Thyroid gland (tissue), 4 donors: ENCODE data around the gene LRCH3. TPM values are rescaled to one million over a fixed set of nuclear protein-coding genes. Genes with fewer than 3 reads are reported as not detected.

Experiments used
- DNase-seq, 2 donors: peaks; one replicate each; pipeline ENCODE4 v3.0.0-alpha.2; 2019
- H3K27ac ChIP-seq, 3 donors: fragments of 200-600 bp; sonication (generic); 1 replicate in 2 of 3; 2 replicates in 1 of 3; pipeline ENCODE4 v1.5.1; 2016 to 2019; ENCODE audit warnings: mild to moderate bottlenecking in 1 of 3, moderate library complexity in 1 of 3
- H3K27me3 ChIP-seq: fragments of 200-600 bp; sonication (generic); one replicate; pipeline ENCODE4 v1.5.1; 2019
- H3K36me3 ChIP-seq, 2 donors: fragments of 200-600 bp; sonication (generic); one replicate each; pipeline ENCODE4 v1.5.1; 2016 to 2019
- H3K4me1 ChIP-seq, 2 donors: fragments of 200-600 bp; sonication (generic); one replicate each; pipeline ENCODE4 v1.5.1; 2017 to 2019
- H3K4me3 ChIP-seq, 3 donors: fragments of 200-600 bp; sonication (generic); replicated peaks in 1 of 3; 1 replicate in 2 of 3; 2 replicates in 1 of 3; pipeline ENCODE4 v1.5.1; 2016; ENCODE audit warnings: mild to moderate bottlenecking in 1 of 3
- H3K9me3 ChIP-seq: fragments of 200-600 bp; sonication (generic); one replicate; pipeline ENCODE4 v1.5.1; 2017
- POLR2A ChIP-seq, 2 donors: fragments of 450-650 bp; IDR thresholded peaks; one replicate each; pipeline ENCODE4 v1.6.1; 2017; ENCODE audit warnings: antibody characterized with exemption in 2 of 2, mild to moderate bottlenecking in 2 of 2, moderate library complexity in 1 of 2
- WGBS, 2 donors: methylation state at CpG; one replicate each; pipeline ENCODE4 v1.1.5; 2017; 5-methylcytosine and 5-hydroxymethylcytosine counted together
- intact Hi-C: fragments of 100-400 bp; cut with DNase I; formaldehyde crosslinking; loops from one replicate; pipeline ENCODE4 v1.15.1; 2023
- total RNA-seq, 4 donors: library from RNA; depleted of rRNA; stranded (reverse); fragments of >200 nt; gene quantifications; one replicate each; pipeline ENCODE4 v1.2.3, GENCODE V29; 2016
- TF ChIP-seq, protein P1 (sequence below), 6 experiments: fragments of 200-600 bp in 3 of 6; fragments of 450-650 bp in 3 of 6; sonication (generic) in 3 of 6; IDR thresholded peaks; one replicate each; pipeline ENCODE4 v1.5.1; 2016 to 2019; ENCODE audit warnings: antibody characterized with exemption in 6 of 6, mild to moderate bottlenecking in 2 of 6, inconsistent platforms in 1 of 6, moderate library complexity in 1 of 6

The LRCH3 gene
- total RNA-seq, 4 donors from 2014 or later, result 36.7 to 68.3 (median 54.9) TPM

DNA sequence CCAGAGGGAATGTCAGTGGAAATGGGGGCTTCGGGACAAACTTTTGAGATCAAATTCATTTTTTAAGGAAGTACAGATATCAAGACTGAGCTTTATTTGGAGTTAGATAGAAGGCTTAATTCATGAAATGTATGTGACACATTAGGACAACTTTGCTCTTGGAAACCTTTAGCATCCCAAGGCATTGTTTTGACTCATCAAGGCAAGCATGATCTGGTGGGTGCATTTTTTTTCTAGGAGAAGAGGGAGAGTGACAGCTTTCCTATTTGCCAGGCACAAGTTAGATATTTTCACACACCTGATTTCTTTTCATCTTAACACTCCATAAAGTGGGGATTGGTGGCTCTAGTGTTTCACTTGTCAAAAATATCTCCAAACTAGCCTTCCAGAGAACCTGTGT lies 97.5 kb downstream of the LRCH3 start:
- 91 to 95% methylated on average over 1 of the region's 1 CpG for WGBS, 2 donors
- Histone ChIP-seq H3K4me3 (no peak overlapping the region), H3K27ac (no peak overlapping the region), H3K36me3 (peaks cover 8 to 10% of the 10 kb centered on the region in 2 donors), H3K4me1 (no peaks in the 10 kb centered on the region), H3K9me3 (no peaks in the 10 kb centered on the region), H3K27me3 (no peaks in the 10 kb centered on the region)
- DNase-seq, result no peak
- intact Hi-C loops, result no loop called here
- TF ChIP-seq, protein P1, sequence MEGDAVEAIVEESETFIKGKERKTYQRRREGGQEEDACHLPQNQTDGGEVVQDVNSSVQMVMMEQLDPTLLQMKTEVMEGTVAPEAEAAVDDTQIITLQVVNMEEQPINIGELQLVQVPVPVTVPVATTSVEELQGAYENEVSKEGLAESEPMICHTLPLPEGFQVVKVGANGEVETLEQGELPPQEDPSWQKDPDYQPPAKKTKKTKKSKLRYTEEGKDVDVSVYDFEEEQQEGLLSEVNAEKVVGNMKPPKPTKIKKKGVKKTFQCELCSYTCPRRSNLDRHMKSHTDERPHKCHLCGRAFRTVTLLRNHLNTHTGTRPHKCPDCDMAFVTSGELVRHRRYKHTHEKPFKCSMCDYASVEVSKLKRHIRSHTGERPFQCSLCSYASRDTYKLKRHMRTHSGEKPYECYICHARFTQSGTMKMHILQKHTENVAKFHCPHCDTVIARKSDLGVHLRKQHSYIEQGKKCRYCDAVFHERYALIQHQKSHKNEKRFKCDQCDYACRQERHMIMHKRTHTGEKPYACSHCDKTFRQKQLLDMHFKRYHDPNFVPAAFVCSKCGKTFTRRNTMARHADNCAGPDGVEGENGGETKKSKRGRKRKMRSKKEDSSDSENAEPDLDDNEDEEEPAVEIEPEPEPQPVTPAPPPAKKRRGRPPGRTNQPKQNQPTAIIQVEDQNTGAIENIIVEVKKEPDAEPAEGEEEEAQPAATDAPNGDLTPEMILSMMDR (IDR thresholded peaks at IDR 0.05), result no peak
- TF ChIP-seq POLR2A (IDR thresholded peaks at IDR 0.05), result no peak

DNA sequence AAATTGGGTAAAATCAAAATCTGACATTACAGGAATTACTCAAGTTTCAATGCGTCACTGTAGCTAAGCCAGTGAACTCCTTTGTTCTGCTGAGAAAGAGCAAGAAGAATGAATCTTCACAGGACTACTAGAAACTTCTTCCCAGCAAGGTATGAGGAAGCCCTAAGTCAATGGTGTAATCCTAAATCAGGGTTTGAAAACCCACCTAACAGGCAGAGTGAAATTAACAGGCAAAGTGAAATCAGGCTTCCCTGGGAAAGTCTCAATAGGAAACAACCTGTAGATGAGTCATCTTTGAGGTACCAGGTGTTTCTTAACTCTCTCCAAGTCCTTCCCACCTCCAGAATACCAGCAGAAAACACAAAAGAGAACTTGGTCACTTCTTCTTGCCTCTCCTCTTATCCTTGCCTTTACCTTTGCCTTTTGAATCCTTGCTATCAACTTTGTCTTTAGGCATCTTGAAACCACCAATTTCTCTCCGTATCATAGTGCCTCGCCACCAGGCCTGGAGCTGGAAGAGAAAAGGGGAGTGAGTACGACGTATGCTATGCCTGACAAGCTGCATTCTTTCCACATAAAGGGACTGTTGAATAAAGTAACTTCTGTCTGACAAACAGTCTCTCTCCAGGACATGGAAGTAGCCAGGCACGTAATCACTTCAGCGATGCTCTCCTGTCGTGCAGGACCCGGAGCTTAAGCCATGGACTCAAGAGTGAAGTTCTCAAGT lies 98.3 kb downstream of the LRCH3 start:
- intact Hi-C loops, result no loop called here
- Histone ChIP-seq H3K36me3 (peaks cover 0 to 7% of the 10 kb centered on the region in 2 donors), H3K4me3 (no peak overlapping the region), H3K9me3 (no peaks in the 10 kb centered on the region), H3K4me1 (no peaks in the 10 kb centered on the region), H3K27me3 (no peaks in the 10 kb centered on the region), H3K27ac (no peak overlapping the region)
- 83 to 85% methylated on average over 9 of the region's 9 CpGs for WGBS, 2 donors
- TF ChIP-seq, protein P1 (IDR thresholded peaks at IDR 0.05), result no peak
- DNase-seq, result no peak

GRCh38 chr3:197890693-197891092 lies 99.6 kb downstream of the LRCH3 start:
- Histone ChIP-seq H3K9me3 (no peaks in the 10 kb centered on the region), H3K27me3 (no peaks in the 10 kb centered on the region), H3K36me3 (peaks cover 0 to 5% of the 10 kb centered on the region in 2 donors), H3K27ac (no peak overlapping the region), H3K4me1 (no peaks in the 10 kb centered on the region), H3K4me3 (no peak overlapping the region)
- 87 to 97% methylated on average over 4 of the region's 4 CpGs for WGBS, 2 donors
- DNase-seq, result no peak
- no peak for TF ChIP-seq POLR2A (IDR thresholded peaks at IDR 0.05)
- TF ChIP-seq, protein P1 (IDR thresholded peaks at IDR 0.05), result no peak
- intact Hi-C loops, result no loop called here

- no peak for TF ChIP-seq POLR2A (IDR thresholded peaks at IDR 0.05)
- TF ChIP-seq, protein P1 (IDR thresholded peaks at IDR 0.05), result no peak
- H3K36me3 ChIP-seq, result peaks cover 0 to 5% of the 10 kb centered on the region in 2 donors
- H3K4me1 ChIP-seq, result no peaks in the 10 kb centered on the region
- no peaks in the 10 kb centered on the region for H3K9me3 ChIP-seq
- H3K27ac ChIP-seq, result no peak overlapping the region
- H3K4me3 ChIP-seq, result no peak overlapping the region
- 94 to 98% methylated on average over 5 of the region's 5 CpGs for WGBS, 2 donors
- intact Hi-C loops, result no loop called here
- H3K27me3 ChIP-seq, result no peaks in the 10 kb centered on the region
- DNase-seq, result no peak
Measured at GRCh38 chr3:197892162-197892561, 101.1 kb downstream of the LRCH3 start.

DNA sequence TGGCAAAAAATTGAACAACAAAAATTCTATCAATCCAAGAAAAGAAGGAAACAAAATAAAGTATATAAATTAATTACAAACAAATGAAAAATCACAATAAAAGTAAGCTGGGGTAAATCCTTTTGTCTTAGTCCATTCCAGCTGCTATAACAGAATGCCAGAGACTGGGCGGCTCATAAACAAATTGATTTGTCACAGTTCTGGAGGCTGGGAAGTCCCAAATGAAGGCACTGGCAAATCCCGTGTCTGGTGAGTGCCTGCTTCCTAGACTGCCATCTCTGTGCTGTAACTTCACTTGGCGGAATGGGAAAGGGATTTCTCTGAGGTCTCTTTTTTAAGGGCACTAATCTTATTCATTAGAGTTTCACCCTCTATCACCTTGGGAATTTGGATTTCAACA lies 105.4 kb downstream of the LRCH3 start:
- DNase-seq, result no peak
- Histone ChIP-seq H3K27me3 (no peaks in the 10 kb centered on the region), H3K9me3 (no peaks in the 10 kb centered on the region), H3K27ac (no peak overlapping the region), H3K36me3 (no peaks in the 10 kb centered on the region), H3K4me1 (no peaks in the 10 kb centered on the region), H3K4me3 (no peak overlapping the region)
- no peak for TF ChIP-seq POLR2A (IDR thresholded peaks at IDR 0.05)
- TF ChIP-seq, protein P1 (IDR thresholded peaks at IDR 0.05), result no peak
- 92 to 96% methylated on average over 3 of the region's 3 CpGs for WGBS, 2 donors
- intact Hi-C loops, result no loop called here
